Brain pericyte (primary cell): ENCODE data around the gene BTNL3.

Experiments used
- DNase-seq: peaks from one replicate; pipeline ENCODE4 v3.0.0-alpha.2; 2012; ENCODE audit warnings: low read depth, low spot score

BTNL3 gene

GRCh38 chr5:181047288-181047687 lies 58.6 kb downstream of the BTNL3 start:
- DNase-seq = no peak

GRCh38 chr5:181047921-181048320 lies 59.3 kb downstream of the BTNL3 start:
- no peak for DNase-seq

GRCh38 chr5:181050016-181050415 lies 61.4 kb downstream of the BTNL3 start:
- DNase-seq = no peak

GRCh38 chr5:181051841-181052671 lies 63.4 kb downstream of the BTNL3 start:
- no peak for DNase-seq

- DNase-seq = no peak
Observed at GRCh38 chr5:181052672-181053487, 64.2 kb downstream of the BTNL3 start.

- no peak for DNase-seq
Observed at GRCh38 chr5:181053488-181054121, 65.0 kb downstream of the BTNL3 start.

- DNase-seq = no peak
Observed at GRCh38 chr5:181054138-181054537, 65.5 kb downstream of the BTNL3 start.

- DNase-seq = no peak
Observed at GRCh38 chr5:181054871-181055459, 66.3 kb downstream of the BTNL3 start.
